GM23338 (cell line): ENCODE measurements around the gene ATOH8. TPM values are rescaled to one million over a fixed set of nuclear protein-coding genes. Genes with fewer than 3 reads are reported as not detected.

Experiments used
- ATAC-seq: fragments of 200-7000 bp; cut with Tn5 transposase; 3 replicates; pipeline ENCODE4 v1.9.1; 2020
- DNase-seq: peaks from one replicate; pipeline ENCODE4 v3.0.0-alpha.2; 2015; ENCODE audit warnings: low spot score
- H2AFZ ChIP-seq: fragments of 200-600 bp; sonication (generic); 2 replicates; pipeline ENCODE4 v1.8.0; 2016; ENCODE audit warnings: antibody characterized with exemption, mild to moderate bottlenecking, moderate library complexity
- H3F3A ChIP-seq: fragments of 200-600 bp; sonication (generic); replicated peaks from 2 replicates; pipeline ENCODE4 v1.8.0; 2017; ENCODE audit warnings: antibody characterized with exemption, mixed run types, low read depth
- H3K27ac ChIP-seq: fragments of 200-600 bp; sonication (generic); 2 replicates; pipeline ENCODE4 v1.6.1; 2016; ENCODE audit warnings: low read depth
- H3K27me3 ChIP-seq: fragments of 200-600 bp; sonication (generic); 2 replicates; pipeline ENCODE4 v1.8.0; 2016; ENCODE audit warnings: mild to moderate bottlenecking, mixed run types, moderate library complexity; ENCODE audit not compliant: insufficient read depth
- H3K36me3 ChIP-seq: fragments of 200-600 bp; sonication (generic); 2 replicates; pipeline ENCODE4 v1.8.0; 2016; ENCODE audit warnings: mild to moderate bottlenecking; ENCODE audit not compliant: insufficient read depth
- H3K4me1 ChIP-seq: fragments of 200-600 bp; sonication (generic); 2 replicates; pipeline ENCODE4 v1.8.0; 2016; ENCODE audit warnings: mild to moderate bottlenecking, moderate library complexity; ENCODE audit not compliant: insufficient read depth
- H3K4me2 ChIP-seq: fragments of 200-600 bp; sonication (generic); 2 replicates; pipeline ENCODE4 v1.7.1; 2017; ENCODE audit warnings: mixed run types
- H3K4me3 ChIP-seq: fragments of 200-600 bp; sonication (generic); 2 replicates; pipeline ENCODE4 v1.6.1; 2016; ENCODE audit warnings: mixed run types
- H3K79me2 ChIP-seq: fragments of 200-600 bp; sonication (generic); replicated peaks from 2 replicates; pipeline ENCODE4 v1.8.0; 2017; ENCODE audit warnings: mild to moderate bottlenecking; ENCODE audit not compliant: insufficient read depth
- H3K9me2 ChIP-seq: fragments of 200-600 bp; sonication (generic); 2 replicates; pipeline ENCODE4 v1.8.0; 2017; ENCODE audit not compliant: insufficient read depth
- H4K20me1 ChIP-seq: fragments of 200-600 bp; sonication (generic); replicated peaks from 2 replicates; pipeline ENCODE4 v1.8.0; 2017; ENCODE audit warnings: mild to moderate bottlenecking; ENCODE audit not compliant: insufficient read depth
- H3K27ac Mint-ChIP-seq: 2 replicates; pipeline ENCODE4 v1.8.0; 2020; ENCODE audit warnings: inconsistent platforms, mild to moderate bottlenecking, moderate library complexity, mixed read lengths
- H3K27me3 Mint-ChIP-seq: 3 replicates; pipeline ENCODE4 v1.8.0; 2022; ENCODE audit warnings: low read depth, mild to moderate bottlenecking, moderate library complexity, mixed read lengths, inconsistent platforms; ENCODE audit not compliant: insufficient read depth, poor library complexity
- H3K36me3 Mint-ChIP-seq: 3 replicates; pipeline ENCODE4 v1.8.0; 2021; ENCODE audit warnings: low read depth, mild to moderate bottlenecking, inconsistent platforms, moderate library complexity, mixed read lengths
- H3K4me1 Mint-ChIP-seq: 3 replicates; pipeline ENCODE4 v1.8.0; 2020; ENCODE audit warnings: mild to moderate bottlenecking, inconsistent platforms, mixed read lengths
- H3K4me3 Mint-ChIP-seq: 3 replicates; pipeline ENCODE4 v1.8.0; 2021; ENCODE audit warnings: moderate library complexity, mild to moderate bottlenecking, inconsistent platforms, mixed read lengths
- H3K9me3 Mint-ChIP-seq: 3 replicates; pipeline ENCODE4 v1.8.0; 2020; ENCODE audit warnings: moderate library complexity, mild to moderate bottlenecking, inconsistent platforms, mixed read lengths
- CREB1 ChIP-seq: fragments of 250-450 bp; sonication (Bioruptor Pico); IDR thresholded peaks from 2 replicates; pipeline ENCODE4 v1.5.0; 2020; ENCODE audit warnings: low read depth, mild to moderate bottlenecking, moderate library complexity
- EZH2 ChIP-seq: fragments of 200-600 bp; sonication (generic); IDR thresholded peaks from one replicate; pipeline ENCODE4 v1.8.0; 2017; ENCODE audit warnings: antibody characterized with exemption, mild to moderate bottlenecking, low read depth; ENCODE audit not compliant: unreplicated experiment
- EZH2phosphoT487 ChIP-seq: fragments of 200-600 bp; sonication (generic); IDR thresholded peaks from one replicate; pipeline ENCODE4 v1.8.1; 2018; ENCODE audit warnings: antibody characterized with exemption; ENCODE audit not compliant: unreplicated experiment
- JUNB ChIP-seq: IDR thresholded peaks from one replicate; pipeline ENCODE4 v1.6.1; 2016; ENCODE audit warnings: antibody characterized with exemption; ENCODE audit not compliant: unreplicated experiment
- NANOG ChIP-seq: IDR thresholded peaks from 2 replicates; pipeline ENCODE4 v1.6.1; 2016; ENCODE audit warnings: antibody characterized with exemption, borderline replicate concordance
- STAT1 ChIP-seq: IDR thresholded peaks from one replicate; pipeline ENCODE4 v1.6.1; 2016; ENCODE audit warnings: antibody characterized with exemption; ENCODE audit not compliant: unreplicated experiment
- ZNF331 ChIP-seq: fragments of 250-450 bp; sonication (Bioruptor Pico); IDR thresholded peaks from 2 replicates; pipeline ENCODE4 v1.5.0; 2020; ENCODE audit warnings: low read depth, mild to moderate bottlenecking, moderate library complexity
- polyA plus RNA-seq: library from polyadenylated mRNA; unstranded; fragments of >200 nt; fragmentation: Nextera tagmentation; extraction: Ambion mirVana; gene quantifications from 2 replicates; pipeline ENCODE4 v1.2.1, GENCODE V29; 2016
- total RNA-seq: library from RNA; depleted of rRNA; stranded (reverse); fragments of >200 nt; shearing (Covaris generic); gene quantifications from 2 replicates; pipeline ENCODE4 v1.2.3, GENCODE V29; 2014
- TF ChIP-seq, protein P1 (sequence below): IDR thresholded peaks from one replicate; pipeline ENCODE4 v1.6.1; 2018; ENCODE audit warnings: antibody characterized with exemption; ENCODE audit not compliant: unreplicated experiment
- TF ChIP-seq, protein P2 (sequence below), 2 experiments: fragments of 200-600 bp in 1 of 2; sonication (generic) in 1 of 2; conservative IDR thresholded peaks; 2 replicates each; pipeline versions ENCODE4 v1.5.1 to v1.6.1; 2016 to 2017; ENCODE audit warnings: antibody characterized with exemption in 2 of 2, low read depth in 2 of 2, mild to moderate bottlenecking in 2 of 2, moderate library complexity in 1 of 2
- TF ChIP-seq, protein P3 (sequence below): IDR thresholded peaks from 2 replicates; pipeline ENCODE4 v1.6.1; 2016; ENCODE audit warnings: antibody characterized with exemption

ATOH8 gene
- total and polyA plus RNA-seq, 2 experiments from 2014 or later = 0.11 to 0.97 TPM

DNA sequence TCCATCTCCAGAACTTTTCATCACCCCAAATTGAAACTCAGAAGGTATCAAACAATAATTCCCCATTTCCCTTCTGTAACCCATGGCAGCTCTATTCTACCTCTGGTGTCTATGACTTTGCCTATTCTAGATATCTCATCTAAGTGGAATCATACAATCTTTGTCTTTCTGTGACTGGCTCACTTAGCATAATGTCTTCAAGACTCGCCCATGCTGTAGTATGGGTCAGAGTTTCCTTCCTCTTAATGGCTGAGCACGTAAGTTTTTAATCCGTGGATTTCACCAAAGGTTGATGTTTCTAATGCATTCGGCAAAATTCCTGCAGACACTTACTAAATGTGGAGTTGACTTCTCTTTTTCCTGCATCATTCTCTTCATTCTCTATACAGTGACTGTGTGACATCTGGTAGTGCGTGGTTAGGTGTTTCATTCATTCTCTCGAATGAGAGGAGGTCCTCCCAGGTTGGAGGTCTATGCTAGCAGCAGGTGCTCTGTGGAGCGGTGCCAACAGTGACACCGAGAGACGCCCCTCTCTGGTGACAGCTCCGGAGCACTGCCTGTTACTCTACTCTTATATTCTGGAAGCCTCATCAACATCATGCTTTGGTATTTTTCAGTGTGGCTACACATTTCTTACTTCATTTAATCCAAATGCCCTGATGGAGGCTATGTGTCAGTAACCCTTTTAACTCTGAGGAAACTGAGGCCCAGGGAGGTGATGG is 50.1 kb downstream of the ATOH8 start (continued):
- TF ChIP-seq, protein P1, sequence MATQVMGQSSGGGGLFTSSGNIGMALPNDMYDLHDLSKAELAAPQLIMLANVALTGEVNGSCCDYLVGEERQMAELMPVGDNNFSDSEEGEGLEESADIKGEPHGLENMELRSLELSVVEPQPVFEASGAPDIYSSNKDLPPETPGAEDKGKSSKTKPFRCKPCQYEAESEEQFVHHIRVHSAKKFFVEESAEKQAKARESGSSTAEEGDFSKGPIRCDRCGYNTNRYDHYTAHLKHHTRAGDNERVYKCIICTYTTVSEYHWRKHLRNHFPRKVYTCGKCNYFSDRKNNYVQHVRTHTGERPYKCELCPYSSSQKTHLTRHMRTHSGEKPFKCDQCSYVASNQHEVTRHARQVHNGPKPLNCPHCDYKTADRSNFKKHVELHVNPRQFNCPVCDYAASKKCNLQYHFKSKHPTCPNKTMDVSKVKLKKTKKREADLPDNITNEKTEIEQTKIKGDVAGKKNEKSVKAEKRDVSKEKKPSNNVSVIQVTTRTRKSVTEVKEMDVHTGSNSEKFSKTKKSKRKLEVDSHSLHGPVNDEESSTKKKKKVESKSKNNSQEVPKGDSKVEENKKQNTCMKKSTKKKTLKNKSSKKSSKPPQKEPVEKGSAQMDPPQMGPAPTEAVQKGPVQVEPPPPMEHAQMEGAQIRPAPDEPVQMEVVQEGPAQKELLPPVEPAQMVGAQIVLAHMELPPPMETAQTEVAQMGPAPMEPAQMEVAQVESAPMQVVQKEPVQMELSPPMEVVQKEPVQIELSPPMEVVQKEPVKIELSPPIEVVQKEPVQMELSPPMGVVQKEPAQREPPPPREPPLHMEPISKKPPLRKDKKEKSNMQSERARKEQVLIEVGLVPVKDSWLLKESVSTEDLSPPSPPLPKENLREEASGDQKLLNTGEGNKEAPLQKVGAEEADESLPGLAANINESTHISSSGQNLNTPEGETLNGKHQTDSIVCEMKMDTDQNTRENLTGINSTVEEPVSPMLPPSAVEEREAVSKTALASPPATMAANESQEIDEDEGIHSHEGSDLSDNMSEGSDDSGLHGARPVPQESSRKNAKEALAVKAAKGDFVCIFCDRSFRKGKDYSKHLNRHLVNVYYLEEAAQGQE = no peak
- no peak for TF ChIP-seq NANOG
- no peak for TF ChIP-seq EZH2
- TF ChIP-seq, protein P2, sequence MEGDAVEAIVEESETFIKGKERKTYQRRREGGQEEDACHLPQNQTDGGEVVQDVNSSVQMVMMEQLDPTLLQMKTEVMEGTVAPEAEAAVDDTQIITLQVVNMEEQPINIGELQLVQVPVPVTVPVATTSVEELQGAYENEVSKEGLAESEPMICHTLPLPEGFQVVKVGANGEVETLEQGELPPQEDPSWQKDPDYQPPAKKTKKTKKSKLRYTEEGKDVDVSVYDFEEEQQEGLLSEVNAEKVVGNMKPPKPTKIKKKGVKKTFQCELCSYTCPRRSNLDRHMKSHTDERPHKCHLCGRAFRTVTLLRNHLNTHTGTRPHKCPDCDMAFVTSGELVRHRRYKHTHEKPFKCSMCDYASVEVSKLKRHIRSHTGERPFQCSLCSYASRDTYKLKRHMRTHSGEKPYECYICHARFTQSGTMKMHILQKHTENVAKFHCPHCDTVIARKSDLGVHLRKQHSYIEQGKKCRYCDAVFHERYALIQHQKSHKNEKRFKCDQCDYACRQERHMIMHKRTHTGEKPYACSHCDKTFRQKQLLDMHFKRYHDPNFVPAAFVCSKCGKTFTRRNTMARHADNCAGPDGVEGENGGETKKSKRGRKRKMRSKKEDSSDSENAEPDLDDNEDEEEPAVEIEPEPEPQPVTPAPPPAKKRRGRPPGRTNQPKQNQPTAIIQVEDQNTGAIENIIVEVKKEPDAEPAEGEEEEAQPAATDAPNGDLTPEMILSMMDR (conservative IDR thresholded peaks at IDR 0.05; ENCODE audit: low read depth in 2 of 2) = no peak
- TF ChIP-seq JUNB = no peak
- no peak for TF ChIP-seq STAT1
- TF ChIP-seq, protein P3, sequence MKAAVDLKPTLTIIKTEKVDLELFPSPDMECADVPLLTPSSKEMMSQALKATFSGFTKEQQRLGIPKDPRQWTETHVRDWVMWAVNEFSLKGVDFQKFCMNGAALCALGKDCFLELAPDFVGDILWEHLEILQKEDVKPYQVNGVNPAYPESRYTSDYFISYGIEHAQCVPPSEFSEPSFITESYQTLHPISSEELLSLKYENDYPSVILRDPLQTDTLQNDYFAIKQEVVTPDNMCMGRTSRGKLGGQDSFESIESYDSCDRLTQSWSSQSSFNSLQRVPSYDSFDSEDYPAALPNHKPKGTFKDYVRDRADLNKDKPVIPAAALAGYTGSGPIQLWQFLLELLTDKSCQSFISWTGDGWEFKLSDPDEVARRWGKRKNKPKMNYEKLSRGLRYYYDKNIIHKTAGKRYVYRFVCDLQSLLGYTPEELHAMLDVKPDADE = no peak
- no peak for TF ChIP-seq ZNF331 (CRISPR knock-in tag)
- no peak for TF ChIP-seq CREB1 (CRISPR knock-in tag)
- no peak for TF ChIP-seq EZH2phosphoT487

DNA sequence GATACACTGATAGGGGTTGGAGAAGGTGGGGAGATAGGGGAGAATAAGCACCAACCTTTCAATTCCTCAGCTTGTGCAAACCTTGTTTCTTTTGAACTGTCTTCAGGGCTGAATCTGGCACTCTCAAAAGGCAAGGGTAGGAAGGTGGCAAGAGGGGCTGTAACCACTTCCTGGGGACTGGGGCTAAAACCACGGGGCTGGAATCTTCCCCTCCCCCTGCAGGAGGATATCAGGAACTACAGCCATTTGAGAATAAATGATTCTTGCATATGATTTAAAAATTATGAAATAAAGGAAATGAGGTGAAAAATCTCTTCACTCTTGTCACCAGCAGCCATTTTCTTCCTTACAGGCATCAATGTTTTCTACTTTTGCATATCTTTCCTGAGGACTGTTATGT is 50.8 kb downstream of the ATOH8 start:
- no peak for TF ChIP-seq NANOG
- TF ChIP-seq, protein P2 (conservative IDR thresholded peaks at IDR 0.05; ENCODE audit: low read depth in 2 of 2) = peak; percentile 67 to 74
- DNase-seq = peak; percentile 61
- Histone ChIP-seq H2AFZ (no peak overlapping the region), H3K27me3 (no peaks in the 10 kb centered on the region), H3K4me1 (no peaks in the 10 kb centered on the region), H3K4me3 (no peak overlapping the region), H4K20me1 (no peaks in the 10 kb centered on the region), H3K9me2 (no peaks in the 10 kb centered on the region), H3K79me2 (no peaks in the 10 kb centered on the region), H3K4me2 (no peak overlapping the region), H3F3A (no peaks in the 10 kb centered on the region), H3K27ac (no peak overlapping the region), H3K36me3 (no peaks in the 10 kb centered on the region)
- Mint-ChIP-seq H3K27ac (no peak overlapping the region), H3K9me3 (no peaks in the 10 kb centered on the region), H3K36me3 (no peaks in the 10 kb centered on the region), H3K4me1 (no peaks in the 10 kb centered on the region; the same call in 2 of the 3 replicates), H3K4me3 (no peak overlapping the region), H3K27me3 (peaks cover 4% of the 10 kb centered on the region)
- ATAC-seq = peak; percentile 69
